Activated B cell treated with CpG ODN at 0.5 μM for 24 hours (primary cell): Measurements from ENCODE around the gene MILR1. TPM values are rescaled to one million over a fixed set of nuclear protein-coding genes. Genes with fewer than 3 reads are reported as not detected.

Experiments
- ATAC-seq: fragments of 200-7000 bp; cut with Tn5 transposase; one replicate; pipeline ENCODE4 v1.10.0; 2021; ENCODE audit warnings: low read depth, mild to moderate bottlenecking, moderate library complexity
- CTCF ChIA-PET: fragments of 350-600 bp; sonication (Branson Sonifier 250); formaldehyde crosslinking; loops from one replicate; lab custom pipeline; 2021; ENCODE audit warnings: antibody characterized with exemption; lab: Charles Lee
- POLR2A ChIA-PET: fragments of 350-600 bp; sonication (Branson Sonifier 250); formaldehyde crosslinking; loops from one replicate; lab custom pipeline; 2021; ENCODE audit warnings: antibody characterized with exemption; lab: Charles Lee
- DNase-seq: peaks from one replicate; pipeline ENCODE4 v3.0.0; 2022
- H3K27ac Mint-ChIP-seq: one replicate; pipeline ENCODE4 v1.8.0; 2020; ENCODE audit warnings: mixed read lengths
- H3K27me3 Mint-ChIP-seq: one replicate; pipeline ENCODE4 v1.8.0; 2021; ENCODE audit warnings: mixed read lengths
- H3K36me3 Mint-ChIP-seq: one replicate; pipeline ENCODE4 v1.8.0; 2021; ENCODE audit warnings: low read depth, mixed read lengths
- H3K4me1 Mint-ChIP-seq: one replicate; pipeline ENCODE4 v1.8.0; 2021; ENCODE audit warnings: mixed read lengths
- H3K4me3 Mint-ChIP-seq: one replicate; pipeline ENCODE4 v1.8.0; 2020; ENCODE audit warnings: mild to moderate bottlenecking, mixed read lengths
- H3K9me3 Mint-ChIP-seq: one replicate; pipeline ENCODE4 v1.8.0; 2020; ENCODE audit warnings: mixed read lengths
- CTCF ChIP-seq: fragments of 200-600 bp; IDR thresholded peaks from one replicate; pipeline ENCODE4 v1.8.0; 2022; ENCODE audit warnings: antibody characterized with exemption, mild to moderate bottlenecking
- intact Hi-C: fragments of 100-400 bp; cut with micrococcal nuclease; formaldehyde crosslinking; loops from one replicate; pipeline ENCODE4 v1.15.1; 2024
- total RNA-seq: library from RNA; stranded (reverse); gene quantifications from 2 replicates; pipeline ENCODE4 v1.2.3, GENCODE V29; 2022

Gene MILR1
- 13.5 and 13.9 TPM in 2 replicates for total RNA-seq

- POLR2A ChIA-PET: interaction anchor here (0.6 to 3.4 kb wide), 7 partner anchors 22 to 393 kb away, joined by 3 to 27 read pairs (median 3); partner anchors contain the start of genes CEP95, DDX5 and POLG2
- Mint-ChIP-seq H3K36me3 (peaks cover 9% of the 10 kb centered on the region), H3K27me3 (no peaks in the 10 kb centered on the region), H3K4me3 (peak within 1 kb of the TSS; percentile 85), H3K27ac (peak within 1 kb of the TSS; percentile 95), H3K9me3 (no peaks in the 10 kb centered on the region), H3K4me1 (peaks cover 44% of the 10 kb centered on the region)
- CTCF ChIA-PET: interaction anchor here (1.0 to 2.7 kb wide), 4 partner anchors 28 to 56 kb away, joined by 3 to 7 read pairs (median 4); no protein-coding TSS in a partner anchor
- intact Hi-C loops: loop anchor here (1.0 kb wide), 1 partner anchor 48 kb away; the partner anchor contains the start of gene POLG2
- no peak for TF ChIP-seq CTCF
- ATAC-seq (peak; percentile 98), DNase-seq (no peak)
Measured at GRCh38 chr17:64448665-64449512, at the start of gene MILR1. MILR1 (plus strand) TSS chr17:64449115; CDS start chr17:64449169, 54 bp downstream.

GRCh38 chr17:64399767-64400156, 49.2 kb upstream of the MILR1 start:
- H3K4me3 Mint-ChIP-seq: no peak overlapping the region
- no peaks in the 10 kb centered on the region for H3K9me3 Mint-ChIP-seq
- intact Hi-C loops: loop anchor here (10.0 kb wide), 1 partner anchor 555 kb away; the partner anchor contains the start of gene SMARCD2
- H3K36me3 Mint-ChIP-seq: peaks cover 4% of the 10 kb centered on the region
- ChIA-PET CTCF (interaction anchor here (1.0 kb wide), 1 partner anchor 20 kb away, joined by 4 read pairs; no protein-coding TSS in a partner anchor), POLR2A (interaction anchor here (1.1 to 1.4 kb wide), 2 partner anchors 8 to 12 kb away, joined by 4 to 8 read pairs; no protein-coding TSS in a partner anchor)
- H3K4me1 Mint-ChIP-seq: peaks cover 78% of the 10 kb centered on the region
- TF ChIP-seq CTCF: no peak
- no peak overlapping the region for H3K27ac Mint-ChIP-seq
- DNase-seq (no peak), ATAC-seq (no peak)
- no peaks in the 10 kb centered on the region for H3K27me3 Mint-ChIP-seq

- peak overlapping the region; percentile 84 for H3K27ac Mint-ChIP-seq
- H3K36me3 Mint-ChIP-seq: peaks cover 6% of the 10 kb centered on the region
- intact Hi-C loops: no loop called here
- H3K9me3 Mint-ChIP-seq: no peaks in the 10 kb centered on the region
- CTCF ChIA-PET: interaction anchor here (1.9 kb wide), 1 partner anchor 19 kb away, joined by 6 read pairs; no protein-coding TSS in a partner anchor
- peaks cover 82% of the 10 kb centered on the region for H3K4me1 Mint-ChIP-seq
- no peak for TF ChIP-seq CTCF
- ATAC-seq (peak; percentile 26), DNase-seq (no peak)
- POLR2A ChIA-PET: interaction anchor here (1.0 to 1.4 kb wide), 2 partner anchors 8 to 12 kb away, joined by 4 to 5 read pairs; no protein-coding TSS in a partner anchor
- peak overlapping the region; percentile 44 for H3K4me3 Mint-ChIP-seq
- no peaks in the 10 kb centered on the region for H3K27me3 Mint-ChIP-seq
Measured at GRCh38 chr17:64400642-64401041, 48.3 kb upstream of the MILR1 start.

- H3K4me3 Mint-ChIP-seq: peak overlapping the region; percentile 28
- ATAC-seq: no peak
- peaks cover 79% of the 10 kb centered on the region for H3K4me1 Mint-ChIP-seq
- intact Hi-C loops: no loop called here
- H3K27ac Mint-ChIP-seq: peak overlapping the region; percentile 76
- no peak for TF ChIP-seq CTCF
- no peaks in the 10 kb centered on the region for H3K27me3 Mint-ChIP-seq
- no peaks in the 10 kb centered on the region for H3K9me3 Mint-ChIP-seq
- POLR2A ChIA-PET: interaction anchor here (0.6 to 3.2 kb wide), 6 partner anchors 9 to 186 kb away, joined by 3 to 23 read pairs (median 4); no protein-coding TSS in a partner anchor
- DNase-seq: no peak
- CTCF ChIA-PET: interaction anchor here (1.9 kb wide), 1 partner anchor 19 kb away, joined by 6 read pairs; no protein-coding TSS in a partner anchor
- peaks cover 6% of the 10 kb centered on the region for H3K36me3 Mint-ChIP-seq
Measured at GRCh38 chr17:64401244-64401860, 47.6 kb upstream of the MILR1 start.
